HCT116 (cell line): ENCODE measurements around the gene DNAJB9. TPM values are rescaled to one million over a fixed set of nuclear protein-coding genes. Genes with fewer than 3 reads are reported as not detected.
"Not testable (repeated sequence)": the region's sequence is repeated elsewhere in the genome, so short reads cannot be mapped to it uniquely, and the experiment has no call there.

Experiments used
- ATAC-seq: fragments of 200-7000 bp; cut with Tn5 transposase; 2 replicates; pipeline ENCODE4 v1.9.1; 2020; ENCODE audit warnings: mild to moderate bottlenecking, moderate library complexity
- BruUV-seq: library from RNA; stranded (reverse); fragments of 400-500 nt; replicated peaks from 2 replicates; lab custom pipeline; 2021; lab: Mats Ljungman, UMichigan
- CTCF ChIA-PET: fragments of 300-600 bp; sonication (Branson Sonifier 250); formaldehyde crosslinking; loops from one replicate; lab custom pipeline; 2021; ENCODE audit warnings: antibody characterized with exemption; lab: Charles Lee
- POLR2A ChIA-PET: fragments of 300-600, 350-600 bp; sonication (Branson Sonifier 250); formaldehyde crosslinking; loops from one replicate; lab custom pipeline; 2021; ENCODE audit warnings: antibody characterized with exemption; lab: Charles Lee
- RAD21 ChIA-PET, 2 experiments: fragments of 300-600 bp; sonication (Branson Sonifier 250); formaldehyde crosslinking; loops; one replicate each; lab custom pipeline; 2023; ENCODE audit warnings: low total read pairs in 2 of 2; ENCODE audit not compliant: uncharacterized antibody in 2 of 2, unreplicated experiment in 2 of 2, low non-redundant PET in 1 of 2; lab: Charles Lee
- DNase-seq: peaks from one replicate; pipeline ENCODE4 v3.0.0-alpha.2; 2010; ENCODE audit warnings: low read depth, low spot score
- H2AFZ ChIP-seq: fragments of 200-600 bp; shearing (Covaris generic), sonication (generic); 2 replicates; pipeline ENCODE4 v1.6.1; 2017; ENCODE audit warnings: low read depth, mixed run types, mixed read lengths, antibody characterized with exemption, low read length; ENCODE audit not compliant: poor library complexity, severe bottlenecking
- H3K27ac ChIP-seq: 2 replicates; pipeline ENCODE4 v1.5.1; 2012; ENCODE audit warnings: low read depth, low read length
- H3K27me3 ChIP-seq: fragments of 200-600 bp; sonication (generic); 2 replicates; pipeline ENCODE4 v1.6.1; 2016; ENCODE audit warnings: mixed run types, low read length, mixed read lengths; ENCODE audit not compliant: insufficient read depth
- H3K36me3 ChIP-seq, 2 experiments: fragments of 200-500 bp in 1 of 2; fragments of 200-600 bp in 1 of 2; sonication (Bioruptor generic) in 1 of 2; sonication (generic) in 1 of 2; 2 replicates each; pipeline versions ENCODE4 v1.5.1 to v1.6.1; 2014 to 2016; ENCODE audit warnings: low read length in 2 of 2, inconsistent platforms in 1 of 2, mixed read lengths in 1 of 2, mixed run types in 1 of 2; ENCODE audit not compliant: insufficient read depth in 2 of 2, control insufficient read depth in 1 of 2
- H3K4me1 ChIP-seq, 2 experiments: fragments of 200-600 bp in 1 of 2; sonication (generic) in 1 of 2; 2 replicates each; pipeline versions ENCODE4 v1.5.1 to v1.6.1; 2012 to 2017; ENCODE audit warnings: low read length in 2 of 2, inconsistent platforms in 1 of 2, mild to moderate bottlenecking in 1 of 2, mixed read lengths in 1 of 2, mixed run types in 1 of 2, moderate library complexity in 1 of 2; ENCODE audit not compliant: insufficient read depth in 2 of 2, control insufficient read depth in 1 of 2
- H3K4me2 ChIP-seq: fragments of 200-600 bp; sonication (generic); 2 replicates; pipeline ENCODE4 v1.6.1; 2017; ENCODE audit warnings: mixed run types, low read length, mixed read lengths
- H3K4me3 ChIP-seq, 2 experiments: fragments of 200-600 bp in 1 of 2; sonication (generic) in 1 of 2; replicated peaks in 1 of 2; 2 replicates each; pipeline ENCODE4 v1.5.1; 2011 to 2016; ENCODE audit warnings: low read length in 2 of 2, control low read depth in 1 of 2, low read depth in 1 of 2, mild to moderate bottlenecking in 1 of 2, mixed read lengths in 1 of 2, mixed run types in 1 of 2
- H3K79me2 ChIP-seq: fragments of 200-600 bp; sonication (generic); 2 replicates; pipeline ENCODE4 v1.6.1; 2017; ENCODE audit warnings: mild to moderate bottlenecking, mixed run types, low read length, moderate library complexity, mixed read lengths; ENCODE audit not compliant: insufficient read depth
- H3K9ac ChIP-seq: fragments of 200-600 bp; sonication (generic); 2 replicates; pipeline ENCODE4 v1.6.1; 2016; ENCODE audit warnings: low read length, mixed read lengths
- H3K9me2 ChIP-seq: fragments of 200-600 bp; sonication (generic), shearing (Covaris generic); 2 replicates; pipeline ENCODE4 v1.6.1; 2017; ENCODE audit warnings: mixed run types, mild to moderate bottlenecking, moderate library complexity; ENCODE audit not compliant: insufficient read depth
- H3K9me3 ChIP-seq, 2 experiments: fragments of 200-500 bp in 1 of 2; fragments of 200-600 bp in 1 of 2; sonication (Bioruptor generic) in 1 of 2; sonication (generic) in 1 of 2; 2 replicates each; pipeline ENCODE4 v1.6.1; 2014 to 2017; ENCODE audit warnings: low read length in 2 of 2, mixed read lengths in 2 of 2, inconsistent platforms in 1 of 2, low read depth in 1 of 2, mild to moderate bottlenecking in 1 of 2, mixed run types in 1 of 2, moderate library complexity in 1 of 2; ENCODE audit not compliant: control insufficient read depth in 1 of 2, insufficient read depth in 1 of 2
- H4K20me1 ChIP-seq: fragments of 200-600 bp; sonication (generic), shearing (Covaris generic); 2 replicates; pipeline ENCODE4 v1.6.1; 2017; ENCODE audit warnings: mixed run types, mild to moderate bottlenecking, moderate library complexity; ENCODE audit not compliant: insufficient read depth
- ATF3 ChIP-seq: IDR thresholded peaks from 2 replicates; pipeline ENCODE4 v1.6.1; 2012
- CEBPB ChIP-seq: IDR thresholded peaks from 2 replicates; pipeline ENCODE4 v1.6.1; 2012; ENCODE audit warnings: low read depth
- EGR1 ChIP-seq: IDR thresholded peaks from 2 replicates; pipeline ENCODE4 v1.6.1; 2012; ENCODE audit warnings: low read depth
- ELF1 ChIP-seq: IDR thresholded peaks from 2 replicates; pipeline ENCODE4 v1.6.1; 2012; ENCODE audit warnings: low read depth, borderline replicate concordance
- EZH2 ChIP-seq: fragments of 200-600 bp; sonication (generic); IDR thresholded peaks from 2 replicates; pipeline ENCODE4 v1.6.1; 2017; ENCODE audit warnings: antibody characterized with exemption, mixed run types
- FOSL1 ChIP-seq: IDR thresholded peaks from 2 replicates; pipeline ENCODE4 v1.6.1; 2012; ENCODE audit warnings: low read depth
- JUND ChIP-seq: IDR thresholded peaks from 2 replicates; pipeline ENCODE4 v1.6.1; 2012
- MAX ChIP-seq: IDR thresholded peaks from 2 replicates; pipeline ENCODE4 v1.6.1; 2012
- POLR2A ChIP-seq: IDR thresholded peaks from 2 replicates; pipeline ENCODE4 v1.7.0; 2011; ENCODE audit warnings: borderline replicate concordance; ENCODE audit not compliant: insufficient read depth, insufficient read length; ENCODE audit errors: extremely low read depth
- SP1 ChIP-seq: IDR thresholded peaks from 2 replicates; pipeline ENCODE4 v1.6.1; 2012; ENCODE audit warnings: low read depth
- SRF ChIP-seq: IDR thresholded peaks from 2 replicates; pipeline ENCODE4 v1.6.1; 2012; ENCODE audit warnings: low read depth
- TCF7L2 ChIP-seq: IDR thresholded peaks from 2 replicates; pipeline ENCODE4 v1.7.0; 2011; ENCODE audit warnings: borderline replicate concordance, inconsistent platforms; ENCODE audit not compliant: insufficient read depth, insufficient read length; ENCODE audit errors: extremely low read depth
- ZNF274 ChIP-seq: fragments of 200-500 bp; sonication (Bioruptor generic); IDR thresholded peaks from 2 replicates; pipeline ENCODE4 v1.6.1; 2014; ENCODE audit warnings: mild to moderate bottlenecking, low read depth, low read length, inconsistent platforms
- intact Hi-C: fragments of 100-400 bp; cut with micrococcal nuclease; formaldehyde crosslinking; loops from 2 replicates; pipeline ENCODE4 v1.10.0; 2022
- total RNA-seq: library from RNA; stranded (reverse); gene quantifications from one replicate; pipeline ENCODE4 v1.2.1, GENCODE V29; 2021; ENCODE audit not compliant: unreplicated experiment
- TF ChIP-seq, protein P1 (sequence below): IDR thresholded peaks from 2 replicates; pipeline ENCODE4 v1.6.1; 2011; ENCODE audit warnings: mild to moderate bottlenecking, low read length, moderate library complexity; ENCODE audit not compliant: insufficient replicate concordance; ENCODE audit errors: extremely low read depth

DNAJB9 gene
- total RNA-seq, 1 experiment from 2014 or later = 10.1 TPM

DNA sequence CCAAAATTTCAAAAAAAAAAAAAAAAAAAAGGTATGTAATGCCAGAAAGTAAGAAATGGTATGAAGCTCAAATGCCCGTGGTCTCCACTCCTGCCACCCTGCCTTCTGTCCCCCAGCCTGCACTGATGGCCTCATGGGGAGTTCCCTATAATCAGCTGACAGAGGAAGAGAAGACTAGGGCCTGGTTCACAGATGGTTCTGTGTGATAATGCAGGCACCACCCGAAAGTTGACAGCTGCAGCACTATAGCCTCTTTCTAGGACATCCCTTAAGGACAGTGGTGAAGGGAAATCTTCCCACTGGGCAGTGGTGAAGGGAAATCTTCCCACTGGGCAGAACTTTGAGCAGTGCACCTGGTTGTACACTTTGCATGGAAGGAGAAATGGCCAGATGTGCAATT is 31.4 kb upstream of the DNAJB9 start:
- H3K9me3 ChIP-seq, DNase-seq, H3K9ac ChIP-seq, CTCF ChIA-PET, H3K4me2 ChIP-seq, H3K9me2 ChIP-seq, H3K27ac ChIP-seq, H3K36me3 ChIP-seq, RAD21 ChIA-PET, BruUV-seq, H2AFZ ChIP-seq, H3K4me1 ChIP-seq, H3K4me3 ChIP-seq, intact Hi-C loops, H3K79me2 ChIP-seq, H3K27me3 ChIP-seq, ATAC-seq, H4K20me1 ChIP-seq: not testable (repeated sequence)
- POLR2A ChIA-PET = interaction anchor here (0.9 kb wide), 1 partner anchor 20 kb away, joined by 3 read pairs; no protein-coding TSS in a partner anchor

DNA sequence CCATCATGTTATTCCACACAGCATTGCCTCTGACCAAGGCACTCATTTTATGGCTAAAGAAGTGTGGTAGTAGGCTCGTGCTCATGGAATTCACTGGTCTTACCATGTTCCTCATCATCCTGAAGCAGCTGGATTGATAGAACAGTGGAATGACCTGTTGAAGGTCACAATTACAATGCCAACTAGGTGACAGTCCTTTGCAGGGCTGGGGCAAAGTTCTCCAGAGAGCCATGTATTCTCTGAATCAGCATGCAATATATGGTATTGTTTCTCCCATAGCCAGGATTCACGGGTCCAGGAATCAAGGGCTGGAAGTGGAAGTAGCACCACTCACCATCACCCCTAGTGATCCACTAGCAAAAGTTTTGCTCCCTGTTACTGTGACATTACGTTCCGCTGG is 31.0 kb upstream of the DNAJB9 start:
- BruUV-seq, H4K20me1 ChIP-seq, RAD21 ChIA-PET, H3K4me2 ChIP-seq, H3K4me3 ChIP-seq, H3K9ac ChIP-seq, H2AFZ ChIP-seq, H3K36me3 ChIP-seq, H3K27ac ChIP-seq, ATAC-seq, H3K27me3 ChIP-seq, H3K79me2 ChIP-seq, H3K9me2 ChIP-seq, intact Hi-C loops, CTCF ChIA-PET, H3K4me1 ChIP-seq, DNase-seq, H3K9me3 ChIP-seq: not testable (repeated sequence)
- POLR2A ChIA-PET = interaction anchor here (0.9 kb wide), 1 partner anchor 21 kb away, joined by 3 read pairs; no protein-coding TSS in a partner anchor

DNA sequence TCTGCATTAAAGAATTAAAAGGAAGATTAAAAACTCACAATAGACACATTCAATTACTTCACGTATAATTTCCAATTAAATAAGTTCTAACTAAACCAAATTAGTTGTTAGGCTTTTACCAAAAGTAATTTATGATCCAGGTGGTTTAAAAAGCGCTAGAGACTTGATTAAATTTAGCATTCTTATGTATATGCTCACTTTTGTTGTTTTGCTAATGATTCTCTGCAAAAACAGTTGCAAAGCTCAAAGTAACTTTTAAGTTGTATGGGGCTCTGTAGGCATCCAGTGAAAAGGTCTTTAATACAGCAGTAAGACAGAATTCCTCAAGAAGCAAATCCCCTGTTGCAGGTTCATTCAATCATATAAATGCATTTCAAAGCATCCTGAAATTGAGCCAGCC is 28.2 kb upstream of the DNAJB9 start:
- Histone ChIP-seq H2AFZ (no peak overlapping the region), H3K4me3 (no peak overlapping the region), H3K27ac (no peak overlapping the region), H4K20me1 (no peaks in the 10 kb centered on the region), H3K27me3 (no peaks in the 10 kb centered on the region), H3K79me2 (no peaks in the 10 kb centered on the region), H3K36me3 (no peaks in the 10 kb centered on the region), H3K4me1 (no peaks in the 10 kb centered on the region), H3K9me2 (0 out of 2 replicates have a peak, but pooled peaks cover 3% of the 10 kb centered on the region), H3K9ac (no peak overlapping the region), H3K9me3 (no peaks in the 10 kb centered on the region), H3K4me2 (no peak overlapping the region)
- no TSS peak for BruUV-seq
- no peak for ATAC-seq
- ChIA-PET POLR2A (no interaction called here), RAD21 (no interaction called here), CTCF (no interaction called here)
- intact Hi-C loops = no loop called here
- no peak for DNase-seq
- TF ChIP-seq EGR1 (no peak), EZH2 (no peak), ELF1 (no peak), SP1 (no peak), POLR2A (no peak), SRF (no peak), JUND (no peak), MAX (no peak), TCF7L2 (no peak), ATF3 (no peak), CEBPB (no peak), ZNF274 (no peak), FOSL1 (no peak)
- TF ChIP-seq, protein P1, sequence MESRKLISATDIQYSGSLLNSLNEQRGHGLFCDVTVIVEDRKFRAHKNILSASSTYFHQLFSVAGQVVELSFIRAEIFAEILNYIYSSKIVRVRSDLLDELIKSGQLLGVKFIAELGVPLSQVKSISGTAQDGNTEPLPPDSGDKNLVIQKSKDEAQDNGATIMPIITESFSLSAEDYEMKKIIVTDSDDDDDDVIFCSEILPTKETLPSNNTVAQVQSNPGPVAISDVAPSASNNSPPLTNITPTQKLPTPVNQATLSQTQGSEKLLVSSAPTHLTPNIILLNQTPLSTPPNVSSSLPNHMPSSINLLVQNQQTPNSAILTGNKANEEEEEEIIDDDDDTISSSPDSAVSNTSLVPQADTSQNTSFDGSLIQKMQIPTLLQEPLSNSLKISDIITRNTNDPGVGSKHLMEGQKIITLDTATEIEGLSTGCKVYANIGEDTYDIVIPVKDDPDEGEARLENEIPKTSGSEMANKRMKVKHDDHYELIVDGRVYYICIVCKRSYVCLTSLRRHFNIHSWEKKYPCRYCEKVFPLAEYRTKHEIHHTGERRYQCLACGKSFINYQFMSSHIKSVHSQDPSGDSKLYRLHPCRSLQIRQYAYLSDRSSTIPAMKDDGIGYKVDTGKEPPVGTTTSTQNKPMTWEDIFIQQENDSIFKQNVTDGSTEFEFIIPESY = no peak
